Brain pericyte (primary cell): Measurements from ENCODE around the gene KCTD14.
"Not testable (repeated sequence)": the region's sequence is repeated elsewhere in the genome, so short reads cannot be mapped to it uniquely, and the experiment has no call there.

ENCODE experiments used
- DNase-seq: peaks from one replicate; pipeline ENCODE4 v3.0.0-alpha.2; 2012; ENCODE audit warnings: low read depth, low spot score

The KCTD14 gene

GRCh38 chr11:78022397-78023396, at the start of gene KCTD14:
KCTD14 (minus strand) TSS chr11:78023276; CDS start chr11:78023249, 27 bp downstream.
- no peak for DNase-seq

GRCh38 chr11:78072455-78072854, 49.4 kb upstream of the KCTD14 start:
- DNase-seq = no peak

GRCh38 chr11:78071717-78072116, 48.6 kb upstream of the KCTD14 start:
- no peak for DNase-seq

GRCh38 chr11:78070621-78071020, 47.5 kb upstream of the KCTD14 start:
- DNase-seq = no peak

- DNase-seq = no peak
These were observed 46.4 kb upstream of the KCTD14 start for GRCh38 chr11:78069465-78069864.

- no peak for DNase-seq
These were observed 44.6 kb upstream of the KCTD14 start for GRCh38 chr11:78067704-78068103.

GRCh38 chr11:78066471-78066870, 43.4 kb upstream of the KCTD14 start:
- no peak for DNase-seq

GRCh38 chr11:78065203-78065602, 42.1 kb upstream of the KCTD14 start:
- no peak for DNase-seq

GRCh38 chr11:78063440-78064181, 40.5 kb upstream of the KCTD14 start, which contains the start of gene THRSP:
THRSP (plus strand) TSS chr11:78063861; CDS start chr11:78063882, 21 bp downstream.
- DNase-seq = no peak

- DNase-seq = no peak
These were observed 39.6 kb upstream of the KCTD14 start for GRCh38 chr11:78062671-78063070.

- DNase-seq = no peak
These were observed 38.8 kb upstream of the KCTD14 start for GRCh38 chr11:78061921-78062311.

- no peak for DNase-seq
These were observed 38.2 kb upstream of the KCTD14 start for GRCh38 chr11:78061088-78061920.

- no peak for DNase-seq
These were observed 37.5 kb upstream of the KCTD14 start for GRCh38 chr11:78060533-78060932.

- DNase-seq = not testable (repeated sequence)
These were observed 36.8 kb upstream of the KCTD14 start for GRCh38 chr11:78059749-78060328.

GRCh38 chr11:78057462-78058055, 34.5 kb upstream of the KCTD14 start:
- no peak for DNase-seq

- no peak for DNase-seq
These were observed 33.0 kb upstream of the KCTD14 start for GRCh38 chr11:78056093-78056492.

GRCh38 chr11:78054971-78055370, 31.9 kb upstream of the KCTD14 start:
- DNase-seq = no peak

GRCh38 chr11:78050964-78051831, 28.1 kb upstream of the KCTD14 start:
- no peak for DNase-seq

GRCh38 chr11:78049348-78049747, 26.3 kb upstream of the KCTD14 start:
- DNase-seq = no peak

GRCh38 chr11:78048561-78048960, 25.5 kb upstream of the KCTD14 start:
- no peak for DNase-seq
